ENCODE measurements around the gene KDM6A.
"Not testable (repeated sequence)": the region's sequence is repeated elsewhere in the genome, so short reads cannot be mapped to it uniquely, and the experiment has no call there.

KDM6A gene

GRCh38 chrX:44957848-44958247 lies 84.9 kb downstream of the KDM6A start:
- no peak for DNase-seq (ENCODE audit: low read depth in 2 of 2, low spot score in 1 of 2)

- DNase-seq (ENCODE audit: low read depth in 2 of 2, low spot score in 1 of 2): no peak
Observed at GRCh38 chrX:44958480-44958879, 85.5 kb downstream of the KDM6A start.

GRCh38 chrX:44961817-44962607 lies 89.0 kb downstream of the KDM6A start:
- no peak for DNase-seq (ENCODE audit: low read depth in 2 of 2, low spot score in 1 of 2)

GRCh38 chrX:44962944-44963343 lies 90.0 kb downstream of the KDM6A start:
- no peak for DNase-seq (ENCODE audit: low read depth in 2 of 2, low spot score in 1 of 2)

GRCh38 chrX:44967221-44967620 lies 94.2 kb downstream of the KDM6A start:
- no peak for DNase-seq (ENCODE audit: low read depth in 2 of 2, low spot score in 1 of 2)

GRCh38 chrX:44970709-44971108 lies 97.7 kb downstream of the KDM6A start:
- no peak for DNase-seq (ENCODE audit: low read depth in 2 of 2, low spot score in 1 of 2)

- no peak for DNase-seq (ENCODE audit: low read depth in 2 of 2, low spot score in 1 of 2)
Observed at GRCh38 chrX:44971674-44972073, 98.7 kb downstream of the KDM6A start.

GRCh38 chrX:44972132-44972531 lies 99.1 kb downstream of the KDM6A start:
- no peak for DNase-seq (ENCODE audit: low read depth in 2 of 2, low spot score in 1 of 2)

GRCh38 chrX:44973420-44973932 lies 100.5 kb downstream of the KDM6A start:
- no peak for DNase-seq (ENCODE audit: low read depth in 2 of 2, low spot score in 1 of 2)

GRCh38 chrX:44974451-44974850 lies 101.5 kb downstream of the KDM6A start:
- no peak for DNase-seq (ENCODE audit: low read depth in 2 of 2, low spot score in 1 of 2)

- DNase-seq (ENCODE audit: low read depth in 2 of 2, low spot score in 1 of 2): no peak
Observed at GRCh38 chrX:44975666-44976263, 102.8 kb downstream of the KDM6A start.

- no peak for DNase-seq (ENCODE audit: low read depth in 2 of 2, low spot score in 1 of 2)
Observed at GRCh38 chrX:44978976-44979375, 106.0 kb downstream of the KDM6A start.

GRCh38 chrX:44980403-44980802 lies 107.4 kb downstream of the KDM6A start:
- DNase-seq (ENCODE audit: low read depth in 2 of 2, low spot score in 1 of 2): no peak

GRCh38 chrX:44980883-44981282 lies 107.9 kb downstream of the KDM6A start:
- no peak for DNase-seq (ENCODE audit: low read depth in 2 of 2, low spot score in 1 of 2)

- no peak for DNase-seq (ENCODE audit: low read depth in 2 of 2, low spot score in 1 of 2)
Observed at GRCh38 chrX:44989995-44990770, 117.2 kb downstream of the KDM6A start.

- DNase-seq (ENCODE audit: low read depth in 2 of 2, low spot score in 1 of 2): no peak
Observed at GRCh38 chrX:44992775-44993174, 119.8 kb downstream of the KDM6A start.

- no peak for DNase-seq (ENCODE audit: low read depth in 2 of 2, low spot score in 1 of 2)
Observed at GRCh38 chrX:44996277-44996676, 123.3 kb downstream of the KDM6A start.

- no peak for DNase-seq (ENCODE audit: low read depth in 2 of 2, low spot score in 1 of 2)
Observed at GRCh38 chrX:44997282-44997812, 124.4 kb downstream of the KDM6A start.

GRCh38 chrX:44997888-44998287 lies 124.9 kb downstream of the KDM6A start:
- no peak for DNase-seq (ENCODE audit: low read depth in 2 of 2, low spot score in 1 of 2)

- DNase-seq (ENCODE audit: low read depth in 2 of 2, low spot score in 1 of 2): not testable (repeated sequence)
Observed at GRCh38 chrX:44999237-44999636, 126.2 kb downstream of the KDM6A start.

GRCh38 chrX:44999872-45000271 lies 126.9 kb downstream of the KDM6A start:
- not testable (repeated sequence) for DNase-seq (ENCODE audit: low read depth in 2 of 2, low spot score in 1 of 2)

GRCh38 chrX:45001048-45001447 lies 128.1 kb downstream of the KDM6A start:
- DNase-seq (ENCODE audit: low read depth in 2 of 2, low spot score in 1 of 2): no peak
